K562 (cell line): ENCODE measurements around the gene BPI. TPM values are rescaled to one million over a fixed set of nuclear protein-coding genes. Genes with fewer than 3 reads are reported as not detected.
"Not testable (repeated sequence)": the region's sequence is repeated elsewhere in the genome, so short reads cannot be mapped to it uniquely, and the experiment has no call there.

Experiments
- ATAC-seq: fragments of 200-7000 bp; cut with Tn5 transposase; 3 replicates; pipeline ENCODE4 v1.9.1; 2020; ENCODE audit warnings: moderate library complexity
- BruUV-seq: library from RNA; stranded (reverse); fragments of 400-500 nt; replicated peaks from 2 replicates; lab custom pipeline; 2021; lab: Mats Ljungman, UMichigan
- CTCF ChIA-PET: fragments of 300-600 bp; formaldehyde crosslinking; extraction: SDS; loops from one replicate; lab custom pipeline; 2021; ENCODE audit warnings: low intra/inter-chr PET ratio; lab: Yijun Ruan, JAX
- POLR2A ChIA-PET: fragments of 300-600, 350-650 bp; sonication (Branson Sonifier 250); formaldehyde crosslinking; extraction: SDS; loops from one replicate; lab custom pipeline; 2021; ENCODE audit warnings: antibody characterized with exemption, inconsistent platforms; lab: Yijun Ruan, JAX
- DNase-seq, 4 experiments: peaks; one replicate each; pipeline versions ENCODE4 v3.0.0 to v3.0.0-alpha.2; 2011 to 2018; ENCODE audit warnings: low spot score in 3 of 4, mixed read lengths in 3 of 4; ENCODE audit errors: extremely low read depth in 1 of 4
- FAIRE-seq: peaks from 2 replicates; lab custom pipeline; 2011; peaks lifted over from hg19 to GRCh38; lab: Jason Lieb, UNC
- H2AFZ ChIP-seq: 2 replicates; pipeline ENCODE4 v1.6.0; 2011; ENCODE audit warnings: low read depth, low read length, control low read depth, inconsistent platforms
- H3K27ac ChIP-seq: fragments of 200-600 bp; 3 replicates; pipeline ENCODE4 v1.8.0; 2011; ENCODE audit warnings: low read depth, mild to moderate bottlenecking, control low read depth, inconsistent platforms, low read length, moderate library complexity, mixed read lengths; ENCODE audit errors: extremely low read depth
- H3K27me3 ChIP-seq, 2 experiments: fragments of 300-600 bp in 1 of 2; 2 replicates in 1 of 2; 3 replicates in 1 of 2; pipeline versions ENCODE4 v1.6.0 to v1.8.0; 2011; ENCODE audit warnings: inconsistent platforms in 2 of 2, low read length in 2 of 2, mild to moderate bottlenecking in 1 of 2, mixed read lengths in 1 of 2, moderate library complexity in 1 of 2; ENCODE audit not compliant: control insufficient read depth in 2 of 2, insufficient read depth in 2 of 2
- H3K36me3 ChIP-seq: fragments of 300-600 bp; 3 replicates; pipeline ENCODE4 v1.8.0; 2011; ENCODE audit warnings: mild to moderate bottlenecking, low read length, inconsistent platforms; ENCODE audit not compliant: control insufficient read depth, insufficient read depth
- H3K4me1 ChIP-seq, 2 experiments: fragments of 200-600 bp in 1 of 2; replicated peaks in 1 of 2; 2 replicates in 1 of 2; 3 replicates in 1 of 2; pipeline versions ENCODE4 v1.5.1 to v1.8.0; 2011; ENCODE audit warnings: inconsistent platforms in 2 of 2, low read length in 2 of 2, mild to moderate bottlenecking in 1 of 2, mixed read lengths in 1 of 2, moderate library complexity in 1 of 2; ENCODE audit not compliant: control insufficient read depth in 2 of 2, insufficient read depth in 2 of 2
- H3K4me2 ChIP-seq: 2 replicates; pipeline ENCODE4 v1.6.1; 2011; ENCODE audit warnings: low read length, control low read depth, inconsistent platforms, mixed read lengths; ENCODE audit not compliant: insufficient read depth
- H3K4me3 ChIP-seq: fragments of 200-600 bp; sonication (generic), shearing (Covaris generic); 2 replicates; pipeline ENCODE4 v1.5.1; 2016; ENCODE audit warnings: control low read depth, inconsistent platforms
- H3K79me2 ChIP-seq: fragments of 200-600 bp; 3 replicates; pipeline ENCODE4 v1.8.0; 2011; ENCODE audit warnings: low read length, inconsistent platforms; ENCODE audit not compliant: control insufficient read depth, insufficient read depth
- H3K9ac ChIP-seq, 2 experiments: 2 replicates each; pipeline versions ENCODE4 v1.6.0 to v1.6.1; 2011; ENCODE audit warnings: low read depth in 2 of 2, low read length in 2 of 2, control low read depth in 1 of 2, inconsistent platforms in 1 of 2, mild to moderate bottlenecking in 1 of 2, mixed read lengths in 1 of 2; ENCODE audit not compliant: insufficient read depth in 1 of 2
- H3K9me1 ChIP-seq: one replicate; pipeline ENCODE4 v1.6.0; 2011; ENCODE audit warnings: inconsistent platforms, mild to moderate bottlenecking, low read length, moderate library complexity; ENCODE audit not compliant: control insufficient read depth, insufficient read depth
- H3K9me3 ChIP-seq: replicated peaks from 2 replicates; pipeline ENCODE4 v1.5.1; 2011; ENCODE audit warnings: low read depth, low read length, inconsistent platforms; ENCODE audit not compliant: control insufficient read depth, insufficient read depth
- H4K20me1 ChIP-seq: replicated peaks from 2 replicates; pipeline ENCODE4 v1.6.1; 2011; ENCODE audit warnings: low read length, inconsistent platforms, mixed read lengths; ENCODE audit not compliant: control insufficient read depth, insufficient read depth
- IFI16 ChIP-seq: fragments of 250-450 bp; sonication (Bioruptor Pico); IDR thresholded peaks from 2 replicates; pipeline ENCODE4 v2.1.2; 2022; ENCODE audit warnings: mild to moderate bottlenecking, inconsistent platforms
- TBP ChIP-seq: optimal IDR thresholded peaks from 2 replicates; pipeline ENCODE3; 2011; ENCODE audit warnings: low read depth, low read length, improper control_type of control experiment
- ZBTB1 ChIP-seq: sonication (generic); formaldehyde crosslinking; IDR thresholded peaks from 2 replicates; pipeline ENCODE4 v1.8.1; 2023; ENCODE audit warnings: missing genetic modification reagents, low read depth, mild to moderate bottlenecking, borderline replicate concordance
- WGBS: fragments of 100-300 bp; shearing (Covaris generic); methylation state at CpG from one replicate; pipeline ENCODE4 v1.1.6; 2016; ENCODE audit warnings: low coverage, mixed read lengths; ENCODE audit not compliant: insufficient coverage; ENCODE audit errors: missing lambda C conversion rate; 5-methylcytosine and 5-hydroxymethylcytosine counted together
- in situ Hi-C: fragments of 300-500 bp; cut with MboI; formaldehyde crosslinking; loops from 4 replicates; pipeline ENCODE4 v1.15.0; 2018; ENCODE audit warnings: inconsistent platforms, mixed read lengths
- intact Hi-C: fragments of 100-400 bp; cut with micrococcal nuclease; formaldehyde crosslinking; loops from 2 replicates; pipeline ENCODE4 v1.14.2; 2022
- polyA plus RNA-seq, 8 experiments: library from polyadenylated mRNA; depleted of rRNA in 4 of 8; stranded (reverse) in 5 of 8; unstranded in 3 of 8; fragments of >200 nt; fragmentation: Nextera tagmentation in 2 of 8; fragmentation: Illumina TruSeq in 1 of 8; extraction: Ambion mirVana in 2 of 8; extraction: Trizol in 1 of 8; gene quantifications; 2 replicates each; pipeline versions ENCODE4 v1.2.1 to v1.2.3, GENCODE V29; 2011 to 2014; ENCODE audit warnings: inconsistent platforms in 1 of 8, missing spikeins in 1 of 8
- total RNA-seq, 7 experiments: library from RNA; depleted of rRNA in 6 of 7; stranded (reverse); fragments of >200 nt in 6 of 7; fragmentation: Illumina TruSeq in 2 of 7; extraction: Trizol in 2 of 7; gene quantifications; 2 replicates each; pipeline versions ENCODE4 v1.2.1 to v1.2.3, GENCODE V29; 2011 to 2021; ENCODE audit warnings: low replicate concordance in 1 of 7
- TF ChIP-seq, protein P1 (sequence below): fragments of 450-650 bp; formaldehyde crosslinking; IDR thresholded peaks from 2 replicates; pipeline ENCODE4 v1.4.0; 2022; ENCODE audit warnings: missing genetic modification characterization
- TF ChIP-seq, protein P2 (sequence below): sonication (generic); formaldehyde crosslinking; IDR thresholded peaks from 2 replicates; pipeline ENCODE4 v1.8.1; 2022; ENCODE audit warnings: missing genetic modification reagents

Gene BPI
- total and polyA plus RNA-seq, 9 of the 15 experiments (the other 6 are each of a cell fraction or from before 2014, with no cell fraction given): not detected

DNA sequence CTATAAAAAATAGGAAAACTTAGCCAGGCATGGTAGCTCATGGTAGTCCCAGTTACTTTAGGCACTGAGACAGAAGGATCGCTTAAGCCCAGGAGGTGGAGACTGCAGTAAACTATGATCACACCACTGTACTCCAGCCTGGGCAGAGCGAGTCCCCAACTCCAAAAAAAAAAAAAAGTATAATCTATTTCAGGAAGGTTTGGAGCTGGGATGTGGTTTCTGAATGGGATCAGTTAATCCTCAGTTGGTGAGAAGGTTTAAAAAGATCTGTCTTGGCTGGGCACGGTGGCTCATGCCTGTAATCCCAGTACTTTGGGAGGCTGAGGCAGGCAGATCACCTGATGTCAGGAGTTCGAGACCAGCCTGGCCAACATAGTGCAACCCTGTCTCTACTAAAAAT lies 49.3 kb upstream of the BPI start:
- DNase-seq, H3K4me3 ChIP-seq, FAIRE-seq, H4K20me1 ChIP-seq, BruUV-seq, H3K27ac ChIP-seq, H3K4me1 ChIP-seq, CTCF ChIA-PET, ATAC-seq, H3K9ac ChIP-seq, H3K36me3 ChIP-seq, H3K9me3 ChIP-seq, H3K9me1 ChIP-seq, H2AFZ ChIP-seq, H3K79me2 ChIP-seq, in situ Hi-C loops, H3K4me2 ChIP-seq, intact Hi-C loops: not testable (repeated sequence)
- POLR2A ChIA-PET: interaction anchor here (0.6 kb wide), 1 partner anchor 146 kb away, joined by 3 read pairs; no protein-coding TSS in a partner anchor
- 7% methylated on average over 4 of the region's 4 CpGs for WGBS
- H3K27me3 ChIP-seq: peaks cover 15 to 52% of the 10 kb centered on the region in 2 experiments

DNA sequence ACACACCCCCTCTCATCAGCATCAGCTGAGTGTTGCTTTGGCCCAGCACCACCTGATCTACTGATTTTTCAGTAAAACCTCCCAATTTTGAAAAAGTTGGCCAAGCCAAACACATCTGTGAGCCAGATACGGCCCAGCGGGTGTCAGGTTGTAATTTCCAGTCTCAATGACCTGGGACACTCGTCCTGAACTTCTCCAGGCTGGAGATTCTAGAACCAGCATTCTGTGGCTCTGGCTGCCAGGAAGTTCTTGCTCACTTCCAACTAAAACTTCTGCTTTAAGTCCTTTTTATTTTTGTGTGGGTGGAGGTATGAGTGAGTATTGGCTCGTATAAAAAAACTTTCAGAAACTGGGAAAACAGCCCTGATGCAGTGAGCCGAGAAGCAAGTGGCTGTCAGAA lies 48.6 kb upstream of the BPI start:
- CTCF ChIA-PET: no interaction called here
- H3K79me2 ChIP-seq: no peaks in the 10 kb centered on the region
- POLR2A ChIA-PET: interaction anchor here (0.6 kb wide), 2 partner anchors 145 to 218 kb away, joined by 3 to 4 read pairs; no protein-coding TSS in a partner anchor
- in situ Hi-C loops (no loop called here), intact Hi-C loops (no loop called here)
- H3K9me3 ChIP-seq: no peaks in the 10 kb centered on the region
- no peak overlapping the region for H3K27ac ChIP-seq
- H3K4me3 ChIP-seq: no peak overlapping the region
- no peak overlapping the region for H2AFZ ChIP-seq
- peaks cover 0 to 2% of the 10 kb centered on the region in 2 experiments; a peak in 1 of 5 replicates for H3K4me1 ChIP-seq
- no peak for DNase-seq
- H3K36me3 ChIP-seq: no peaks in the 10 kb centered on the region
- no peak for FAIRE-seq
- no peak overlapping the region for H3K4me2 ChIP-seq
- no TSS peak for BruUV-seq
- H3K9ac ChIP-seq: no peak overlapping the region
- TF ChIP-seq ZBTB1 (no peak), TBP (no peak), IFI16 (no peak)
- TF ChIP-seq, protein P1, sequence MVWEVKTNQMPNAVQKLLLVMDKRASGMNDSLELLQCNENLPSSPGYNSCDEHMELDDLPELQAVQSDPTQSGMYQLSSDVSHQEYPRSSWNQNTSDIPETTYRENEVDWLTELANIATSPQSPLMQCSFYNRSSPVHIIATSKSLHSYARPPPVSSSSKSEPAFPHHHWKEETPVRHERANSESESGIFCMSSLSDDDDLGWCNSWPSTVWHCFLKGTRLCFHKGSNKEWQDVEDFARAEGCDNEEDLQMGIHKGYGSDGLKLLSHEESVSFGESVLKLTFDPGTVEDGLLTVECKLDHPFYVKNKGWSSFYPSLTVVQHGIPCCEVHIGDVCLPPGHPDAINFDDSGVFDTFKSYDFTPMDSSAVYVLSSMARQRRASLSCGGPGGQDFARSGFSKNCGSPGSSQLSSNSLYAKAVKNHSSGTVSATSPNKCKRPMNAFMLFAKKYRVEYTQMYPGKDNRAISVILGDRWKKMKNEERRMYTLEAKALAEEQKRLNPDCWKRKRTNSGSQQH (CRISPR knock-in tag): no peak
- TF ChIP-seq, protein P2, sequence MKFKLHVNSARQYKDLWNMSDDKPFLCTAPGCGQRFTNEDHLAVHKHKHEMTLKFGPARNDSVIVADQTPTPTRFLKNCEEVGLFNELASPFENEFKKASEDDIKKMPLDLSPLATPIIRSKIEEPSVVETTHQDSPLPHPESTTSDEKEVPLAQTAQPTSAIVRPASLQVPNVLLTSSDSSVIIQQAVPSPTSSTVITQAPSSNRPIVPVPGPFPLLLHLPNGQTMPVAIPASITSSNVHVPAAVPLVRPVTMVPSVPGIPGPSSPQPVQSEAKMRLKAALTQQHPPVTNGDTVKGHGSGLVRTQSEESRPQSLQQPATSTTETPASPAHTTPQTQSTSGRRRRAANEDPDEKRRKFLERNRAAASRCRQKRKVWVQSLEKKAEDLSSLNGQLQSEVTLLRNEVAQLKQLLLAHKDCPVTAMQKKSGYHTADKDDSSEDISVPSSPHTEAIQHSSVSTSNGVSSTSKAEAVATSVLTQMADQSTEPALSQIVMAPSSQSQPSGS (CRISPR knock-in tag): no peak
- no peak for ATAC-seq
- 2% methylated on average over 5 of the region's 5 CpGs for WGBS
- H3K9me1 ChIP-seq: no peaks in the 10 kb centered on the region
- no peaks in the 10 kb centered on the region for H4K20me1 ChIP-seq
- peaks cover 21 to 59% of the 10 kb centered on the region in 2 experiments for H3K27me3 ChIP-seq
